DOHH2 (cell line): ENCODE results near the gene VGF.

Source experiments
- H3F3A ChIP-seq: fragments of 200-600 bp; sonication (generic), shearing (Covaris generic); 2 replicates; pipeline ENCODE4 v1.6.0; 2016; ENCODE audit warnings: antibody characterized with exemption, mild to moderate bottlenecking; ENCODE audit not compliant: control insufficient read depth, insufficient read depth
- H3K27ac ChIP-seq: fragments of 200-600 bp; sonication (generic); 2 replicates; pipeline ENCODE4 v1.5.1; 2014; ENCODE audit warnings: low read depth, mild to moderate bottlenecking, low read length, moderate library complexity
- H3K27me3 ChIP-seq: fragments of 200-600 bp; sonication (generic); 2 replicates; pipeline ENCODE4 v1.6.1; 2014; ENCODE audit warnings: mild to moderate bottlenecking, low read length, mixed read lengths; ENCODE audit not compliant: control insufficient read depth
- H3K36me3 ChIP-seq: fragments of 200-600 bp; sonication (generic); 2 replicates; pipeline ENCODE4 v1.6.1; 2014; ENCODE audit warnings: mild to moderate bottlenecking, low read length, moderate library complexity, mixed read lengths; ENCODE audit not compliant: control insufficient read depth
- H3K4me1 ChIP-seq: fragments of 200-600 bp; sonication (generic); 2 replicates; pipeline ENCODE4 v1.6.1; 2014; ENCODE audit warnings: mild to moderate bottlenecking, low read length, mixed read lengths; ENCODE audit not compliant: control insufficient read depth
- H3K4me2 ChIP-seq: fragments of 200-600 bp; sonication (generic); 2 replicates; pipeline ENCODE4 v1.6.0; 2014; ENCODE audit warnings: mild to moderate bottlenecking, low read length, moderate library complexity
- H3K4me3 ChIP-seq: fragments of 200-600 bp; sonication (generic); 2 replicates; pipeline ENCODE4 v1.5.1; 2014; ENCODE audit warnings: mild to moderate bottlenecking, low read length, mixed read lengths
- H3K79me2 ChIP-seq: fragments of 200-600 bp; sonication (generic); 2 replicates; pipeline ENCODE4 v1.6.1; 2014; ENCODE audit warnings: mild to moderate bottlenecking, low read length, mixed read lengths; ENCODE audit not compliant: control insufficient read depth
- H3K9me2 ChIP-seq: fragments of 200-600 bp; sonication (generic); replicated peaks from 2 replicates; pipeline ENCODE4 v1.6.1; 2014; ENCODE audit warnings: mild to moderate bottlenecking, low read length, mixed read lengths; ENCODE audit not compliant: control insufficient read depth
- H3K9me3 ChIP-seq: fragments of 200-600 bp; sonication (generic); 2 replicates; pipeline ENCODE4 v1.6.1; 2014; ENCODE audit warnings: antibody characterized with exemption, low read length, mixed read lengths; ENCODE audit not compliant: control insufficient read depth, insufficient read depth
- H4K20me1 ChIP-seq: fragments of 200-600 bp; sonication (generic); 2 replicates; pipeline ENCODE4 v1.6.0; 2014; ENCODE audit warnings: low read depth, mild to moderate bottlenecking, antibody characterized with exemption, low read length, moderate library complexity; ENCODE audit not compliant: control insufficient read depth, insufficient read depth
- EZH2phosphoT487 ChIP-seq: fragments of 200-600 bp; sonication (generic); IDR thresholded peaks from 2 replicates; pipeline ENCODE4 v1.6.1; 2017; ENCODE audit warnings: borderline replicate concordance, mild to moderate bottlenecking, antibody characterized with exemption, low read length, moderate library complexity, mixed read lengths
- TF ChIP-seq, protein P1 (sequence below): fragments of 200-600 bp; sonication (generic); IDR thresholded peaks from one replicate; pipeline ENCODE4 v1.5.1; 2014; ENCODE audit warnings: antibody characterized with exemption, mild to moderate bottlenecking, low read depth, low read length; ENCODE audit not compliant: poor library complexity, severe bottlenecking

The VGF gene

GRCh38 chr7:101169110-101169837 lies 3.9 kb upstream of the VGF start:
- Histone ChIP-seq H3K4me3 (no peak overlapping the region), H3K27me3 (peaks cover 75% of the 10 kb centered on the region), H3K4me2 (peak overlapping the region; percentile 9; the same call in 1 of the 2 replicates), H3K79me2 (peaks cover 6% of the 10 kb centered on the region), H3K27ac (no peak overlapping the region), H3F3A (peaks cover 7% of the 10 kb centered on the region; the same call in 1 of the 2 replicates), H4K20me1 (peaks cover 34% of the 10 kb centered on the region), H3K36me3 (no peaks in the 10 kb centered on the region), H3K9me2 (no peaks in the 10 kb centered on the region), H3K9me3 (no peaks in the 10 kb centered on the region), H3K4me1 (peaks cover 55% of the 10 kb centered on the region)
- TF ChIP-seq EZH2phosphoT487, result no peak
- TF ChIP-seq, protein P1, sequence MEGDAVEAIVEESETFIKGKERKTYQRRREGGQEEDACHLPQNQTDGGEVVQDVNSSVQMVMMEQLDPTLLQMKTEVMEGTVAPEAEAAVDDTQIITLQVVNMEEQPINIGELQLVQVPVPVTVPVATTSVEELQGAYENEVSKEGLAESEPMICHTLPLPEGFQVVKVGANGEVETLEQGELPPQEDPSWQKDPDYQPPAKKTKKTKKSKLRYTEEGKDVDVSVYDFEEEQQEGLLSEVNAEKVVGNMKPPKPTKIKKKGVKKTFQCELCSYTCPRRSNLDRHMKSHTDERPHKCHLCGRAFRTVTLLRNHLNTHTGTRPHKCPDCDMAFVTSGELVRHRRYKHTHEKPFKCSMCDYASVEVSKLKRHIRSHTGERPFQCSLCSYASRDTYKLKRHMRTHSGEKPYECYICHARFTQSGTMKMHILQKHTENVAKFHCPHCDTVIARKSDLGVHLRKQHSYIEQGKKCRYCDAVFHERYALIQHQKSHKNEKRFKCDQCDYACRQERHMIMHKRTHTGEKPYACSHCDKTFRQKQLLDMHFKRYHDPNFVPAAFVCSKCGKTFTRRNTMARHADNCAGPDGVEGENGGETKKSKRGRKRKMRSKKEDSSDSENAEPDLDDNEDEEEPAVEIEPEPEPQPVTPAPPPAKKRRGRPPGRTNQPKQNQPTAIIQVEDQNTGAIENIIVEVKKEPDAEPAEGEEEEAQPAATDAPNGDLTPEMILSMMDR, result no peak

GRCh38 chr7:101168412-101169049 lies 3.2 kb upstream of the VGF start:
- peaks cover 56% of the 10 kb centered on the region for H3K4me1 ChIP-seq
- H3K9me2 ChIP-seq, result no peaks in the 10 kb centered on the region
- H4K20me1 ChIP-seq, result peaks cover 35% of the 10 kb centered on the region
- TF ChIP-seq EZH2phosphoT487, result no peak
- TF ChIP-seq, protein P1, result no peak
- peaks cover 12% of the 10 kb centered on the region for H3K79me2 ChIP-seq
- no peaks in the 10 kb centered on the region for H3K36me3 ChIP-seq
- H3K4me3 ChIP-seq, result no peak overlapping the region
- no peak overlapping the region for H3K4me2 ChIP-seq
- H3K9me3 ChIP-seq, result no peaks in the 10 kb centered on the region
- H3K27me3 ChIP-seq, result peaks cover 73% of the 10 kb centered on the region
- H3K27ac ChIP-seq, result no peak overlapping the region
- peaks cover 7% of the 10 kb centered on the region; the same call in 1 of the 2 replicates for H3F3A ChIP-seq

GRCh38 chr7:101167645-101168411 lies 2.5 kb upstream of the VGF start:
- H3K27ac ChIP-seq, result no peak overlapping the region
- H3K4me2 ChIP-seq, result no peak overlapping the region
- peaks cover 58% of the 10 kb centered on the region for H3K4me1 ChIP-seq
- peaks cover 35% of the 10 kb centered on the region for H4K20me1 ChIP-seq
- no peak overlapping the region for H3K4me3 ChIP-seq
- peaks cover 7% of the 10 kb centered on the region; the same call in 1 of the 2 replicates for H3F3A ChIP-seq
- TF ChIP-seq, protein P1, result no peak
- no peak for TF ChIP-seq EZH2phosphoT487
- peaks cover 12% of the 10 kb centered on the region for H3K79me2 ChIP-seq
- peaks cover 69% of the 10 kb centered on the region for H3K27me3 ChIP-seq
- no peaks in the 10 kb centered on the region for H3K9me3 ChIP-seq
- H3K9me2 ChIP-seq, result no peaks in the 10 kb centered on the region
- no peaks in the 10 kb centered on the region for H3K36me3 ChIP-seq
